ENCODE measurements around the gene JUND.

The JUND gene

DNA sequence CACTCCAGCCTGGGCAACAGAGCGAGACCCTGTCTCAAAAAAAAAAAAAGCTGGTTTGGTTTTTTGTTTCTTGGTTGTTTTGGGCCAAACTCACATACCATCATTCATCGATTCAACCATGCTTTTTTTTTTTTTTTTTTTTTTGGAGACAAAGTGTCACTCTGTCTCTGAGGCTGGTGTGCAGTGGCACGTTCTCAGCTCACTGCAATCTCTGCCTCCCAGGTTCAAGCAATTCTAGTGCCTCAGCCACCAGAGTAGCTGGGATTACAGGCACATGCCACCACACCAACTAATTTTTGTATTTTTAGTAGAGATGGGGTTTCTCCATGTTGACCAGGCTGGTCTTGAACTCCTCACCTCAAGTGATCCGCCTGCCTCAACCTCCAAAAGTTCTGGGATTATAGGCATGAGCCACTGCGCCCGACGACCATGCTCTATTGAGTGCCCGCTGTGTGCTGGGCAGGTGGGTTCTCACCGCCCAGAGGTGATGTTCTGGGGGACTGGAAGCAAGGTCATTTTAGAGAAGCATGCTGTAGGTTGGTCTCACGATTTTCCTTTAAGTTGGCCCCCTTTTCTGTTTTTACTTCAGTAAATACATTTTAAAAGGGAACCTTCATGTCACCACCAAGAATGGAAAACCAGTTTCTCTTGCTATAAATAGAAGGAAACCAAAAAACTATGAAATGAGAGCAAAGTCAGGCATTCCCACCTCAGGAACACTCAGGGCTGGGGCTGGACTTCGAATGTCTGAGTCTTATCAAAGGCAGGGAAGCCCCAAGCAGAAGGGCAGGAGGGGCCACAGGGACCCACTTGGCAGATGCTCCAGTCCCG is 8.3 kb upstream of the JUND start:
- DNase-seq, result no peak

- no peak for DNase-seq
These were observed 6.7 kb upstream of the JUND start for GRCh38 chr19:18287836-18288772.

DNA sequence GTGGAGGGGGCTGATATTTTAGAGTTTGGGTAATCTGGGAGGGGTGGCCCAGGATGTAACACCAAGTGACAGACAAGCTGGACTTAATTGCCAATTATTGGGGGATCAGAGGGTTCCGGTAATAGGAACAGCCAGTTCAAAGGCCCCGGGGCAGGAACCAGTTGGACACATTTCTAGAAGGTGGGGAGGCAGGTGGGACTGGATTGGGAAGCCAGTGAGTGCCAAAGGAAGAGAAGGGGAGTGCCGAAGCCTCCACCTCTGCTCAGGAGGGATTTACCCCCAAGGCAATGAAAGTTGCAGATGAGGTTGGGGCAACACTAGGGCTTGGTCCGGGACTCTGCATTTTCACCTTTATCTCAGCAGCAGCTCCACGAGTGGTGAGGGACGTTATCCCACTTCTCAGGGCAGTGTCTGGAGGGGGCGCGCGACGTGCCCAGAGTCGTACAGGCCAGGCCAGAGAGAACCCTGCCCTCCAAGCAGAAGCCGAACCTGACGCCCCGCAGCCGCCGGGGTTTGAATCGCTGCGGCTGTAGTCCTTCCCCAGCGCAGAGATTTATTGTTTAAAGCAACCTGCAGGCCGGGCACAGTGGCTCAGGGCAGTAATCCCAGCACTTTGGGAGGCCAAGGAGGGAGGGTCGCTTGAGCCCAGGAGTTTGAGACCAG is 5.7 kb upstream of the JUND start:
- no peak for DNase-seq

DNA sequence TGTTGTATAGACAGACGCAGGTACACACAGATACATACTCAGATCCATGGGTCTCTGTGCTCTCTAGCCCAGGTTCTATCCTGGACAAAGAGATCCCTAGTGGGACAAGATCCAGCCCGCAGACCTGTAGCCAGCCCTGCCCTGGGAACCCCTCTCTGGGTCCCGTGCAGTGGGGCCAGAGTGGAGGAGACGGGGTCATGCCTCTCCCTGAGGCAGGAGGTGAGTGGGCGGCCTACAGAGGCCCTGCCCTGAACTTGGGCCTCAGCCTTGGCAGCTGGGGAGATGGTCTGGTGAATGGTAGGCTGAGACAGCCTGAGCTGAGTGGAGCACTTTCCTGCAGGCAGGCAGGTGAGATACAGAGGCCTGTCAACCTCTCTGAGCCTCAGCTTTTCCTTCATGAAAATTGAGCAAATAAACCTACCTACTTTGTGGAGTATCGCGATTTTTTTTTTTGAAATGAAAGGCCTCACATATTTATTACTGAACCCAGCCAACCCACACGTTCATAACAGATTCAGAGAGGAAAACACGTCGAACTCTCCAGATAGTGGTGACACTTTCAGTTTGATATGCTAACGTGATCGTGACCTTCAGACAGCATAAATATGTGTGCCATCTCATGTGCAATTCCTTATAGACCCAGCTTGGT is 3.4 kb upstream of the JUND start:
- peak; percentile 57 for DNase-seq

GRCh38 chr19:18283338-18283737 is 1.9 kb upstream of the JUND start:
- DNase-seq, result no peak

GRCh38 chr19:18282788-18283141 is 1.3 kb upstream of the JUND start:
- DNase-seq, result peak; percentile 62

DNA sequence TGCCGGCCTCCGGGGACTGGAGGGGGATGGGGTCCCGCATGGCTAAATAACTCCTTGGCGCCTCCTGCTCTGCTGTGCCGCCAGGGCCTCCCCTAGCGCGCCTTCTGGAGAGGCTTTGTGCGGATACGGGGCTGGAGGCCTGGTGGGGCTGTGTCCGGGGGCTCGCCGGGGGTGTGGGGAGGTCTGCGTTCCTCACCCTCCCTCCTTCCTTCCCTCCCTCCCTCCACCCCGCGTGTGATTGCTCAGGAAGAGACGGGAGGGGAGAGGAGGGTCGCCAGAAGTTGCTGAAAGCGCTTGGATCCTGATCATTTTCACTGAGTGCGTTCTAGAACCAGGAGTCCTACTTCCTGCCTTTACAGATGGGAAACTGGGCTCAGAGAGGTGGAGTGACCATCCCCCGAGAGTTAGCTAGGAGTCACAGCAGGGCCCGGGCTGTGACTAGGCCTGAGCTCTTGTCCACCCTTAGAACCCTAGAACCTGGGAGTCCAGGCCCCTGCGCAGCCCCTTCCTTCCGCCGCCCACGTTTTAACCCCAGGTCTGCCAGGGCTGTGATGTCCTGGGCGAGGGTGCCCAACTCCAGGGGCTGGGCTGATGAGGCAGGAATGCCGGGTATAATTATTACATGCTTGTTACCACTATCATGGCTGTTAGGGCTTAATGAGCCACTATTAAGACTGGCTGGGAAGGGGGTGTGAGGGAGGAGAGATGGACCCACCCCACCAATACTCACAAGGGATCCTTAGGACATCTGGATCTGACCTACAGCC is 782 bp upstream of the JUND start:
- no peak for DNase-seq

- DNase-seq, result peak; percentile 81
These were observed 958 bp downstream of the JUND start for GRCh38 chr19:18280247-18281081.

GRCh38 chr19:18279516-18280246 is 1.7 kb downstream of the JUND start:
- peak; percentile 95 for DNase-seq

GRCh38 chr19:18279266-18279515 is 2.2 kb downstream of the JUND start:
- no peak for DNase-seq

GRCh38 chr19:18278521-18279265 is 2.7 kb downstream of the JUND start:
- DNase-seq, result peak; percentile 47

DNA sequence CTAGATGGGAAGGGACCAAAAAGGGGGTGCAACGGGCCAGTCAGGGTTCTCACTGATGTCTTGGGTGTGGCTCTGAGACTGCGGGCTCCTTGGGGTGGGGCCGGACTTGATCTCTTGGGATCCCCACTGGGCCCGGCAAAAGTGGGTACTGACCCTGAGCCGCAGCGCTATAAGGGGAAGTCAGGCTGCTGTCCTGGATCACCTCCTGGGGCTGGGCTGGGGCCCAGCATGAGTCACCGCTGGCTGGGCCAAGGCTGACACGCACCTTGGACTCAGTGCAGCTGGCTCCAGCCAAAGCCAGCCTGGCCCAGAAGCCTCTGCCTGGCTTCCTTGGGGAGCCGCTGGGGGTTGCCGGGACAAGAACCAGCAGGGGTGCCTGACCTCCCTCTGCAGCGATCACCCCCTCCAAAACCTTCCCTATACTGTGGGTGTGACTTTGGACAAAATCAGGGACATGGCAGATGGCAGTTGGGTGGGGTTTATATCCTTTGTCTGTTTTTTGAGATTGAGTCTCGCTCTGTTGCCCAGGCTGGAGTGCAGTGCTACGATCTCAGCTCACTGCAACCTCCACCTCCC is 6.6 kb downstream of the JUND start:
- no peak for DNase-seq

DNA sequence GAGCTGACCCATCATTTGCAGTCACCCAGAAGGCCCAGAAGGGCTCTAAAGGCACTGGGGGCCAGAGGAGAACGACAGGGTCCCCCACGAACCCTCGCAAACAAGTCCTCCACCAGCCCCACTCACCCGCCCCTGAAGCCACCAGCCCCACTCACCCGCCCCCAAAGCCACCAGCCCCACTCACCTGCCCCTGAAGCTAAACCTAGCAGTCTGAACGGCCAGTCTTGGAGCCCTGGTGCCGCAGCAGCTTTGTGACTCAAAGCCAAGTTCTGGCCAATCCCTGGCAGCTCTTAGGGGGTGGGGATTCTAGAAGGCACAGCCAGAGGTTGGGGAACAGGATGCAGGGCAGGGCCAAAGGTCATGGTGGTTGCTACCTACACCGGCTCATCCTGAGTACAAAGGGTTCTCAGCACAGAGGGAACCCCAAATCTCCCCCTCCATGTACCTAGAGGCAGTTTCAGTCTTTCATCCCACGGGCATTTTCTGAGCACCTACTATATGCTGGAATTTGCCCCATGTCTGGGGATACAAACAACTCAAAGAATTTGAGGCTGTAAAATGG is 7.1 kb downstream of the JUND start, which contains the start of gene IQCN:
IQCN (minus strand) TSS at position 234 of the 562 bp plus-strand sequence. CDS start 4,974 bp downstream, outside the sequence.
- DNase-seq, result no peak

GRCh38 chr19:18273561-18274218 is 7.7 kb downstream of the JUND start:
- no peak for DNase-seq

- DNase-seq, result no peak
These were observed 10.0 kb downstream of the JUND start for GRCh38 chr19:18271433-18271841.

- no peak for DNase-seq
These were observed 11.1 kb downstream of the JUND start for GRCh38 chr19:18270326-18270725.

- no peak for DNase-seq
These were observed 12.2 kb downstream of the JUND start for GRCh38 chr19:18269070-18269723.
